Upper lobe of left lung (tissue), 4 donors: Measurements from ENCODE around the gene CACNA1S.

Experiments used
- EP300 ChIP-seq, 4 donors: sonication (generic); formaldehyde crosslinking; IDR thresholded peaks; one replicate each; pipeline ENCODE4 v1.5.1; 2017; ENCODE audit warnings: antibody characterized with exemption in 4 of 4, control low read depth in 2 of 4
- POLR2A ChIP-seq, 4 donors: fragments of 450-650 bp; IDR thresholded peaks; one replicate each; pipeline ENCODE4 v1.5.1; 2016 to 2017; ENCODE audit warnings: antibody characterized with exemption in 4 of 4, mild to moderate bottlenecking in 2 of 4
- POLR2AphosphoS5 ChIP-seq, 2 donors: sonication (generic); formaldehyde crosslinking; IDR thresholded peaks; one replicate each; pipeline ENCODE4 v1.5.1; 2017; ENCODE audit warnings: antibody characterized with exemption in 2 of 2
- TF ChIP-seq, protein P1 (sequence below), 6 experiments: fragments of 450-650 bp in 4 of 6; fragments of 200-600 bp in 2 of 6; sonication (generic) in 2 of 6; IDR thresholded peaks; one replicate each; pipeline ENCODE4 v1.5.1; 2016 to 2019; ENCODE audit warnings: antibody characterized with exemption in 6 of 6

DNA sequence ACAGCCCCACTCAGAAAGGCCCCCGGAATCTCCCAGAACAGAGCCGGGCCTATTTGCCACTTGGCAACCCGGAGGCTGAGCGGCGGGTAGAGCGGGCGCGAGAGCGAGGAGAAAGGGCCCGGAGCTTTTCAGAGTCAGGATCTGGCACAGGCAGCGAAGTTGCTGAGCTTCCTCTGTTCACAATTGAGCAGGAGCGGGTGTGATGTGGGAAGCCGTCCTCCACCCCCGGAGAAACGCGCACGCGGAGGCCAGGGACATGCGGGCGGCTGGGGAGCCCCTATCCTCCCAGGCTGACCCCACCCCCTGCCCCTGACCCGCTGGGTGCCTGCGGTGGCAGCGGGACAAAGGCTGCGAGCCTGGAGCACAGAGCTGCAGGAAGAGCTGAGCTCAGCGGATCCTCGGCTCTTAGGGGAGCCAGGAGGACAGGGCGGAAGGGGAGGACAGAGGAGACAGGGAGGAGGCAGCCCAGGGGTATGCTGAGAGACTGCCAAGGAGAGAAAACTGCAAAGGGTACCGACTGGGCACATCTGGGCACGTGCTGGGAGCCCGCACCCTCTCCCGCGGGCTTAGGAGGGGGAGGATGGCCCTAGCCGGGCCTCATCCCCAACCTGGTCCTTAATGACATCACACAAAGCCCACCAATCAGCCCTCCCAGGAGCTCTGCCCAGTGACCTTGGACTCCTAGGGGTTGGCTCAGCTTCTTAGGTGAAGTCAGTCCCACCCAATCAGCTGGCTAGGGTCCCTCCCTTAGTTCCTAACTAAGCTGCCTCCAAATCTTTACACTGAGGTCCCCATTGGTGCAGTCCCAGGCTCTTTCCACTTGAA, 98.0 kb downstream of the CACNA1S start:
- TF ChIP-seq, protein P1, sequence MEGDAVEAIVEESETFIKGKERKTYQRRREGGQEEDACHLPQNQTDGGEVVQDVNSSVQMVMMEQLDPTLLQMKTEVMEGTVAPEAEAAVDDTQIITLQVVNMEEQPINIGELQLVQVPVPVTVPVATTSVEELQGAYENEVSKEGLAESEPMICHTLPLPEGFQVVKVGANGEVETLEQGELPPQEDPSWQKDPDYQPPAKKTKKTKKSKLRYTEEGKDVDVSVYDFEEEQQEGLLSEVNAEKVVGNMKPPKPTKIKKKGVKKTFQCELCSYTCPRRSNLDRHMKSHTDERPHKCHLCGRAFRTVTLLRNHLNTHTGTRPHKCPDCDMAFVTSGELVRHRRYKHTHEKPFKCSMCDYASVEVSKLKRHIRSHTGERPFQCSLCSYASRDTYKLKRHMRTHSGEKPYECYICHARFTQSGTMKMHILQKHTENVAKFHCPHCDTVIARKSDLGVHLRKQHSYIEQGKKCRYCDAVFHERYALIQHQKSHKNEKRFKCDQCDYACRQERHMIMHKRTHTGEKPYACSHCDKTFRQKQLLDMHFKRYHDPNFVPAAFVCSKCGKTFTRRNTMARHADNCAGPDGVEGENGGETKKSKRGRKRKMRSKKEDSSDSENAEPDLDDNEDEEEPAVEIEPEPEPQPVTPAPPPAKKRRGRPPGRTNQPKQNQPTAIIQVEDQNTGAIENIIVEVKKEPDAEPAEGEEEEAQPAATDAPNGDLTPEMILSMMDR (IDR thresholded peaks at IDR 0.05) = no peak
- TF ChIP-seq POLR2A (IDR thresholded peaks at IDR 0.05) (no peak), EP300 (IDR thresholded peaks at IDR 0.05) (no peak), POLR2AphosphoS5 (IDR thresholded peaks at IDR 0.05) (no peak)
